ENCODE results near the gene ZBTB25. TPM values are rescaled to one million over a fixed set of nuclear protein-coding genes. Genes with fewer than 3 reads are reported as not detected.
A peak's percentile ranks its signal among the peaks of the same experiment; 100 is the strongest.

Gene ZBTB25
- total RNA-seq, 1 donor from 2014 or later = 20.6 TPM

- no peak for DNase-seq (ENCODE audit: low spot score in 2 of 2, unreplicated experiment in 2 of 2)
- peaks cover 29% of the 10 kb centered on the region for H3K4me1 Mint-ChIP-seq
- peaks cover 5% of the 10 kb centered on the region for H3K36me3 Mint-ChIP-seq
- peaks cover 3% of the 10 kb centered on the region for H3K9me3 Mint-ChIP-seq
- no peak overlapping the region for H3K27ac Mint-ChIP-seq
- TF ChIP-seq, protein P1, sequence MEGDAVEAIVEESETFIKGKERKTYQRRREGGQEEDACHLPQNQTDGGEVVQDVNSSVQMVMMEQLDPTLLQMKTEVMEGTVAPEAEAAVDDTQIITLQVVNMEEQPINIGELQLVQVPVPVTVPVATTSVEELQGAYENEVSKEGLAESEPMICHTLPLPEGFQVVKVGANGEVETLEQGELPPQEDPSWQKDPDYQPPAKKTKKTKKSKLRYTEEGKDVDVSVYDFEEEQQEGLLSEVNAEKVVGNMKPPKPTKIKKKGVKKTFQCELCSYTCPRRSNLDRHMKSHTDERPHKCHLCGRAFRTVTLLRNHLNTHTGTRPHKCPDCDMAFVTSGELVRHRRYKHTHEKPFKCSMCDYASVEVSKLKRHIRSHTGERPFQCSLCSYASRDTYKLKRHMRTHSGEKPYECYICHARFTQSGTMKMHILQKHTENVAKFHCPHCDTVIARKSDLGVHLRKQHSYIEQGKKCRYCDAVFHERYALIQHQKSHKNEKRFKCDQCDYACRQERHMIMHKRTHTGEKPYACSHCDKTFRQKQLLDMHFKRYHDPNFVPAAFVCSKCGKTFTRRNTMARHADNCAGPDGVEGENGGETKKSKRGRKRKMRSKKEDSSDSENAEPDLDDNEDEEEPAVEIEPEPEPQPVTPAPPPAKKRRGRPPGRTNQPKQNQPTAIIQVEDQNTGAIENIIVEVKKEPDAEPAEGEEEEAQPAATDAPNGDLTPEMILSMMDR (IDR thresholded peaks at IDR 0.05; ENCODE audit: unreplicated experiment) = no peak
- no peaks in the 10 kb centered on the region for H3K27me3 Mint-ChIP-seq (ENCODE audit: low read depth)
- H3K4me3 Mint-ChIP-seq = no peak overlapping the region
Measured at GRCh38 chr14:64544607-64545312, 41.1 kb upstream of the ZBTB25 start.

DNA sequence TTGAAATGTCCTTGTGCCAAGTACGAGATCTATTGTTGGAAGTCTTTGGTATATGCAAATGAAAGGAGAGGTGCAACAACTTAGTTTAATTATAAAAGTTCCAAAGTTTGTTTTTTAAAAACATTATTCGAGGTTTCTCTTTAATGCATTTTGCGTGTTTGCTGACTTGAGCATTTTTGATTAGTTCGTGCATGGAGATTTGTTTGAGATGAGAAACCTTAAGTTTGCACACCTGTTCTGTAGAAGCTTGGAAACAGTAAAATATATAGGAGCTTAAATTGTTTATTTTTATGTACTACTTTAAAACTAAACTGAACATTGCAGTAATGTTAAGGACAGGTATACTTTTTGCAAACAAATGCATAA is 39.2 kb upstream of the ZBTB25 start:
- TF ChIP-seq, protein P1 (IDR thresholded peaks at IDR 0.05; ENCODE audit: unreplicated experiment) = no peak
- DNase-seq (ENCODE audit: low spot score in 2 of 2, unreplicated experiment in 2 of 2) = no peak
- Mint-ChIP-seq H3K9me3 (peaks cover 3% of the 10 kb centered on the region), H3K36me3 (peaks cover 5% of the 10 kb centered on the region), H3K4me1 (peaks cover 29% of the 10 kb centered on the region), H3K27ac (peak overlapping the region; percentile 18), H3K4me3 (peak overlapping the region; percentile 4), H3K27me3 (ENCODE audit: low read depth) (no peaks in the 10 kb centered on the region)

- peaks cover 5% of the 10 kb centered on the region for H3K36me3 Mint-ChIP-seq
- no peak for DNase-seq (ENCODE audit: low spot score in 2 of 2, unreplicated experiment in 2 of 2)
- TF ChIP-seq, protein P1 (IDR thresholded peaks at IDR 0.05; ENCODE audit: unreplicated experiment) = no peak
- H3K9me3 Mint-ChIP-seq = peaks cover 3% of the 10 kb centered on the region
- H3K4me1 Mint-ChIP-seq = peaks cover 31% of the 10 kb centered on the region
- H3K27me3 Mint-ChIP-seq (ENCODE audit: low read depth) = no peaks in the 10 kb centered on the region
- H3K4me3 Mint-ChIP-seq = peak overlapping the region; percentile 4
- H3K27ac Mint-ChIP-seq = peak overlapping the region; percentile 18
Measured at GRCh38 chr14:64541972-64542835, 38.6 kb upstream of the ZBTB25 start.

DNA sequence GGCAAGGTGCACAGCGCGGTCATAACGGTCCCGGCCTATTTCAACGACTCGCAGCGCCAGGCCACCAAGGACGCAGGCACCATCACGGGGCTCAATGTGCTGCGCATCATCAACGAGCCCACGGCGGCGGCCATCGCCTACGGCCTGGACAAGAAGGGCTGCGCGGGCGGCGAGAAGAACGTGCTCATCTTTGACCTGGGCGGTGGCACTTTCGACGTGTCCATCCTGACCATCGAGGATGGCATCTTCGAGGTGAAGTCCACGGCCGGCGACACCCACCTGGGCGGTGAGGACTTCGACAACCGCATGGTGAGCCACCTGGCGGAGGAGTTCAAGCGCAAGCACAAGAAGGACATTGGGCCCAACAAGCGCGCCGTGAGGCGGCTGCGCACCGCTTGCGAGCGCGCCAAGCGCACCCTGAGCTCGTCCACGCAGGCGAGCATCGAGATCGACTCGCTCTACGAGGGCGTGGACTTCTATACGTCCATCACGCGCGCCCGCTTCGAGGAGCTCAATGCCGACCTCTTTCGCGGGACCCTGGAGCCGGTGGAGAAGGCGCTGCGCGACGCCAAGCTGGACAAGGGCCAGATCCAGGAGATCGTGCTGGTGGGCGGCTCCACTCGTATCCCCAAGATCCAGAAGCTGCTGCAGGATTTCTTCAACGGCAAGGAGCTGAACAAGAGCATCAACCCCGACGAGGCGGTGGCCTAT is 37.8 kb upstream of the ZBTB25 start:
- peaks cover 39% of the 10 kb centered on the region for H3K4me1 Mint-ChIP-seq
- no peak for DNase-seq (ENCODE audit: low spot score in 2 of 2, unreplicated experiment in 2 of 2)
- peaks cover 5% of the 10 kb centered on the region for H3K36me3 Mint-ChIP-seq
- peaks cover 3% of the 10 kb centered on the region for H3K9me3 Mint-ChIP-seq
- TF ChIP-seq, protein P1 (IDR thresholded peaks at IDR 0.05; ENCODE audit: unreplicated experiment) = no peak
- no peak overlapping the region for H3K27ac Mint-ChIP-seq
- no peak overlapping the region for H3K4me3 Mint-ChIP-seq
- no peaks in the 10 kb centered on the region for H3K27me3 Mint-ChIP-seq (ENCODE audit: low read depth)
